Karpas-422 (cell line): ENCODE results near the gene SV2C. TPM values are rescaled to one million over a fixed set of nuclear protein-coding genes. Genes with fewer than 3 reads are reported as not detected.

ENCODE experiments used
- DNase-seq: peaks from one replicate; pipeline ENCODE4 v3.0.0-alpha.2; 2015
- H2AFZ ChIP-seq: fragments of 200-600 bp; sonication (generic); 2 replicates; pipeline ENCODE4 v1.6.1; 2014; ENCODE audit warnings: antibody characterized with exemption, low read length, mixed read lengths
- H3K27ac ChIP-seq: fragments of 200-600 bp; sonication (generic); 2 replicates; pipeline ENCODE4 v1.5.1; 2014; ENCODE audit warnings: mild to moderate bottlenecking, low read length, moderate library complexity
- H3K27me3 ChIP-seq: fragments of 200-600 bp; sonication (generic); 2 replicates; pipeline ENCODE4 v1.6.1; 2014; ENCODE audit warnings: low read length, mixed read lengths
- H3K36me3 ChIP-seq: fragments of 200-600 bp; sonication (generic); 2 replicates; pipeline ENCODE4 v1.6.1; 2014; ENCODE audit warnings: low read length, mixed read lengths; ENCODE audit not compliant: insufficient read depth
- H3K4me1 ChIP-seq: fragments of 200-600 bp; sonication (generic); 2 replicates; pipeline ENCODE4 v1.6.1; 2014; ENCODE audit warnings: mild to moderate bottlenecking, low read length, mixed read lengths
- H3K4me2 ChIP-seq: fragments of 200-600 bp; sonication (generic); 2 replicates; pipeline ENCODE4 v1.6.1; 2014; ENCODE audit warnings: low read length, low read depth, mild to moderate bottlenecking; ENCODE audit not compliant: poor library complexity, severe bottlenecking
- H3K4me3 ChIP-seq: fragments of 200-600 bp; sonication (generic); 2 replicates; pipeline ENCODE4 v1.5.1; 2014; ENCODE audit warnings: mild to moderate bottlenecking, antibody characterized with exemption, low read length, mixed read lengths
- H3K79me2 ChIP-seq: fragments of 200-600 bp; sonication (generic); 2 replicates; pipeline ENCODE4 v1.6.1; 2014; ENCODE audit warnings: mild to moderate bottlenecking, low read length, mixed read lengths
- H3K9ac ChIP-seq: fragments of 200-600 bp; sonication (generic); 2 replicates; pipeline ENCODE4 v1.6.0; 2014; ENCODE audit warnings: low read length
- H3K9me2 ChIP-seq: fragments of 200-600 bp; sonication (generic), shearing (Covaris generic); replicated peaks from 2 replicates; pipeline ENCODE4 v1.6.0; 2014; ENCODE audit warnings: mild to moderate bottlenecking, low read length, moderate library complexity; ENCODE audit not compliant: insufficient read depth
- H3K9me3 ChIP-seq: fragments of 300-700, 200-600 bp; sonication (generic); 2 replicates; pipeline ENCODE4 v1.6.1; 2014; ENCODE audit warnings: low read length, mixed read lengths
- H4K20me1 ChIP-seq: fragments of 200-600 bp; sonication (generic); 2 replicates; pipeline ENCODE4 v1.6.1; 2014; ENCODE audit warnings: mild to moderate bottlenecking, antibody characterized with exemption, low read length, low read depth; ENCODE audit not compliant: insufficient read depth
- total RNA-seq: library from RNA; depleted of rRNA; stranded (reverse); fragments of >200 nt; shearing (Covaris generic); gene quantifications from 2 replicates; pipeline ENCODE4 v1.2.3, GENCODE V29; 2014; ENCODE audit warnings: low replicate concordance

The SV2C gene
- total RNA-seq, 1 experiment from 2014 or later, result not detected

GRCh38 chr5:76194340-76194739 lies 111.2 kb downstream of the SV2C start:
- Histone ChIP-seq H3K9me3 (no peaks in the 10 kb centered on the region), H3K4me2 (no peak overlapping the region), H3K27me3 (no peaks in the 10 kb centered on the region), H4K20me1 (no peaks in the 10 kb centered on the region), H3K27ac (no peak overlapping the region), H2AFZ (no peak overlapping the region), H3K4me1 (no peaks in the 10 kb centered on the region), H3K9ac (no peak overlapping the region), H3K79me2 (no peaks in the 10 kb centered on the region), H3K36me3 (no peaks in the 10 kb centered on the region), H3K9me2 (no peaks in the 10 kb centered on the region), H3K4me3 (no peak overlapping the region)
- DNase-seq, result no peak

- H3K9me3 ChIP-seq, result no peaks in the 10 kb centered on the region
- H3K4me1 ChIP-seq, result no peaks in the 10 kb centered on the region
- no peaks in the 10 kb centered on the region for H3K79me2 ChIP-seq
- no peaks in the 10 kb centered on the region for H3K9me2 ChIP-seq
- no peak overlapping the region for H2AFZ ChIP-seq
- H4K20me1 ChIP-seq, result no peaks in the 10 kb centered on the region
- no peak overlapping the region for H3K9ac ChIP-seq
- no peaks in the 10 kb centered on the region for H3K36me3 ChIP-seq
- DNase-seq, result no peak
- H3K4me3 ChIP-seq, result no peak overlapping the region
- H3K27ac ChIP-seq, result no peak overlapping the region
- no peak overlapping the region for H3K4me2 ChIP-seq
- H3K27me3 ChIP-seq, result no peaks in the 10 kb centered on the region
Measured at GRCh38 chr5:76196457-76196856, 113.3 kb downstream of the SV2C start.

GRCh38 chr5:76196886-76197489 lies 113.8 kb downstream of the SV2C start:
- H3K4me2 ChIP-seq, result no peak overlapping the region
- H3K36me3 ChIP-seq, result no peaks in the 10 kb centered on the region
- H3K4me3 ChIP-seq, result no peak overlapping the region
- H4K20me1 ChIP-seq, result no peaks in the 10 kb centered on the region
- no peaks in the 10 kb centered on the region for H3K9me3 ChIP-seq
- H3K9ac ChIP-seq, result no peak overlapping the region
- no peak for DNase-seq
- H3K27ac ChIP-seq, result no peak overlapping the region
- no peaks in the 10 kb centered on the region for H3K27me3 ChIP-seq
- H3K9me2 ChIP-seq, result no peaks in the 10 kb centered on the region
- H3K79me2 ChIP-seq, result no peaks in the 10 kb centered on the region
- H3K4me1 ChIP-seq, result no peaks in the 10 kb centered on the region
- H2AFZ ChIP-seq, result no peak overlapping the region

- H3K9me2 ChIP-seq, result no peaks in the 10 kb centered on the region
- DNase-seq, result no peak
Measured at GRCh38 chr5:76197726-76198125, 114.5 kb downstream of the SV2C start.

GRCh38 chr5:76199336-76200318 lies 116.4 kb downstream of the SV2C start:
- Histone ChIP-seq H3K27me3 (no peaks in the 10 kb centered on the region), H3K9ac (no peak overlapping the region), H3K9me2 (no peaks in the 10 kb centered on the region), H3K4me1 (no peaks in the 10 kb centered on the region), H3K4me2 (no peak overlapping the region), H4K20me1 (no peaks in the 10 kb centered on the region), H3K79me2 (no peaks in the 10 kb centered on the region), H2AFZ (no peak overlapping the region), H3K36me3 (no peaks in the 10 kb centered on the region), H3K9me3 (no peaks in the 10 kb centered on the region), H3K4me3 (no peak overlapping the region), H3K27ac (no peak overlapping the region)
- DNase-seq, result no peak

More at GRCh38 chr5:76197726-76198125, 114.5 kb downstream of the SV2C start:
- H3K4me1 ChIP-seq, result no peaks in the 10 kb centered on the region
- H2AFZ ChIP-seq, result no peak overlapping the region
- H4K20me1 ChIP-seq, result no peaks in the 10 kb centered on the region
- H3K9ac ChIP-seq, result no peak overlapping the region
- no peak overlapping the region for H3K4me2 ChIP-seq
- no peak overlapping the region for H3K27ac ChIP-seq
- no peaks in the 10 kb centered on the region for H3K9me3 ChIP-seq
- H3K27me3 ChIP-seq, result no peaks in the 10 kb centered on the region
- no peak overlapping the region for H3K4me3 ChIP-seq
- H3K36me3 ChIP-seq, result no peaks in the 10 kb centered on the region
- H3K79me2 ChIP-seq, result no peaks in the 10 kb centered on the region

DNA sequence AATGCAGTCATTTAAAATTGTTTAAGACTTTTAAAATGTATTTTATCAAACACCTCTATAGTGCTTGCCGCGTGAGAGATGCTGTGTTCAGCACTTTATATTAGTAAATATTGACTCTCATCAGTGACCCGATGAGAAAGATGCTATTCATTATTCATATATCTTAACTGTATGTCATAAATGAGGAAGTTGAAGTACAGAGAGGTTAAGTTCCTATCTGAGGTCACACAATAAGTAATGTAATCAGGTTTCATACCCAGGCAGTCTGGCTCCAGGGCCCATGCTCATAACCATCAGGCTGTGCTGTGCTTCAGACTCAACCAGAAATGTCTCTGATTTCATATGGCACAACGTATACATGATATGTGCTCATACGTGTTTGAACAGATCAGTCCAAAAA lies 119.0 kb downstream of the SV2C start:
- Histone ChIP-seq H2AFZ (no peak overlapping the region), H4K20me1 (no peaks in the 10 kb centered on the region), H3K27ac (no peak overlapping the region), H3K79me2 (no peaks in the 10 kb centered on the region), H3K9ac (no peak overlapping the region), H3K4me3 (no peak overlapping the region), H3K9me2 (no peaks in the 10 kb centered on the region), H3K4me1 (no peaks in the 10 kb centered on the region), H3K9me3 (no peaks in the 10 kb centered on the region), H3K27me3 (no peaks in the 10 kb centered on the region), H3K4me2 (no peak overlapping the region), H3K36me3 (no peaks in the 10 kb centered on the region)
- DNase-seq, result no peak

- no peak for DNase-seq
- H3K4me1 ChIP-seq, result no peaks in the 10 kb centered on the region
- H3K79me2 ChIP-seq, result no peaks in the 10 kb centered on the region
- no peak overlapping the region for H2AFZ ChIP-seq
- H3K27me3 ChIP-seq, result no peaks in the 10 kb centered on the region
- no peak overlapping the region for H3K27ac ChIP-seq
- no peaks in the 10 kb centered on the region for H4K20me1 ChIP-seq
- H3K36me3 ChIP-seq, result no peaks in the 10 kb centered on the region
- H3K9ac ChIP-seq, result no peak overlapping the region
- no peak overlapping the region for H3K4me3 ChIP-seq
- no peak overlapping the region for H3K4me2 ChIP-seq
- no peaks in the 10 kb centered on the region; the same call in 1 of the 2 replicates for H3K9me3 ChIP-seq
- H3K9me2 ChIP-seq, result no peaks in the 10 kb centered on the region
Measured at GRCh38 chr5:76204191-76204590, 121.0 kb downstream of the SV2C start.

GRCh38 chr5:76204713-76205112 lies 121.5 kb downstream of the SV2C start:
- Histone ChIP-seq H3K79me2 (no peaks in the 10 kb centered on the region), H3K9me2 (no peaks in the 10 kb centered on the region), H2AFZ (no peak overlapping the region), H3K27me3 (no peaks in the 10 kb centered on the region), H3K4me3 (no peak overlapping the region), H3K9me3 (no peaks in the 10 kb centered on the region; the same call in 1 of the 2 replicates), H4K20me1 (no peaks in the 10 kb centered on the region), H3K4me2 (no peak overlapping the region), H3K9ac (no peak overlapping the region), H3K4me1 (no peaks in the 10 kb centered on the region), H3K27ac (no peak overlapping the region), H3K36me3 (no peaks in the 10 kb centered on the region)
- no peak for DNase-seq
